Measurements from ENCODE around the gene EPC1. TPM values are rescaled to one million over a fixed set of nuclear protein-coding genes. Genes with fewer than 3 reads are reported as not detected.
A peak's percentile ranks its signal among the peaks of the same experiment; 100 is the strongest.

EPC1 gene
- total and polyA plus RNA-seq, 9 of the 15 experiments (the other 6 are each of a cell fraction or from before 2014, with no cell fraction given): 7.0 to 43.6 (median 16.1) TPM

GRCh38 chr10:32379318-32379949, 32.5 kb upstream of the EPC1 start (continued):
- TF ChIP-seq ZNF79 (CRISPR knock-in tag; IDR thresholded peaks at IDR 0.05; ENCODE audit: low read depth) (no peak), POLR2AphosphoS5 (IDR thresholded peaks at IDR 0.05; ENCODE audit: control insufficient read depth, insufficient read depth, low read depth, low read length) (peak; percentile 19; the same call in 1 of the 2 replicates), RNF219 (CRISPR knock-in tag; IDR thresholded peaks at IDR 0.05) (no peak), TCFL5 (CRISPR knock-in tag; conservative IDR thresholded peaks at IDR 0.05) (no peak), ZNF764 (CRISPR knock-in tag; IDR thresholded peaks at IDR 0.05; ENCODE audit: low read depth) (no peak), ZNF717 (CRISPR knock-in tag; IDR thresholded peaks at IDR 0.05) (no peak), ZNF655 (CRISPR knock-in tag; IDR thresholded peaks at IDR 0.05) (no peak), CBX2 (IDR thresholded peaks at IDR 0.05; ENCODE audit: insufficient read depth, low read length, poor library complexity, severe bottlenecking) (no peak), RUNX1 (IDR thresholded peaks at IDR 0.05; ENCODE audit: low read depth) (no peak), HSF4 (CRISPR knock-in tag; IDR thresholded peaks at IDR 0.05; ENCODE audit: borderline replicate concordance) (no peak), E2F5 (CRISPR knock-in tag; IDR thresholded peaks at IDR 0.05) (no peak), FOXJ2 (tag; IDR thresholded peaks at IDR 0.05) (no peak), MIER1 (IDR thresholded peaks at IDR 0.05; ENCODE audit: low read depth) (no peak), MEF2D (tag; conservative IDR thresholded peaks at IDR 0.05; ENCODE audit: low read depth) (no peak), E2F6 (IDR thresholded peaks at IDR 0.05; ENCODE audit: borderline replicate concordance in 1 of 2, extremely low read depth in 1 of 2, insufficient read depth in 1 of 2, insufficient read length in 1 of 2, low read depth in 1 of 2, low read length in 1 of 2, poor library complexity in 1 of 2, severe bottlenecking in 1 of 2) (no peak), PRDM10 (IDR thresholded peaks at IDR 0.05; ENCODE audit: partially characterized antibody) (peak; percentile 65), ILF3 (IDR thresholded peaks at IDR 0.05; ENCODE audit: borderline replicate concordance) (no peak)

All from K562 (cell line).